Measurements from ENCODE around the gene NKX1-2.
"Not testable (repeated sequence)": the region's sequence is repeated elsewhere in the genome, so short reads cannot be mapped to it uniquely, and the experiment has no call there.

NKX1-2 gene

GRCh38 chr10:124449170-124450011 is 444 bp downstream of the NKX1-2 start:
- DNase-seq, result no peak

- DNase-seq, result no peak
Observed at GRCh38 chr10:124448696-124449169, 1.1 kb downstream of the NKX1-2 start.

GRCh38 chr10:124447751-124448466 is 1.9 kb downstream of the NKX1-2 start:
- no peak for DNase-seq

- DNase-seq, result no peak
Observed at GRCh38 chr10:124446830-124447750, 2.7 kb downstream of the NKX1-2 start.

- not testable (repeated sequence) for DNase-seq
Observed at GRCh38 chr10:124441694-124442093, 8.1 kb downstream of the NKX1-2 start.

GRCh38 chr10:124436191-124436638 is 13.6 kb downstream of the NKX1-2 start:
- no peak for DNase-seq

- not testable (repeated sequence) for DNase-seq
Observed at GRCh38 chr10:124435683-124436082, 14.2 kb downstream of the NKX1-2 start.

GRCh38 chr10:124433461-124433860 is 16.4 kb downstream of the NKX1-2 start:
- DNase-seq, result no peak

GRCh38 chr10:124430077-124430476 is 19.8 kb downstream of the NKX1-2 start:
- DNase-seq, result no peak

- no peak for DNase-seq
Observed at GRCh38 chr10:124429576-124429975, 20.3 kb downstream of the NKX1-2 start.

- DNase-seq, result no peak
Observed at GRCh38 chr10:124428207-124428777, 21.5 kb downstream of the NKX1-2 start.

- no peak for DNase-seq
Observed at GRCh38 chr10:124425227-124425962, 24.4 kb downstream of the NKX1-2 start.

- no peak for DNase-seq
Observed at GRCh38 chr10:124423813-124424212, 26.0 kb downstream of the NKX1-2 start.

GRCh38 chr10:124422742-124423141 is 27.1 kb downstream of the NKX1-2 start:
- DNase-seq, result no peak

GRCh38 chr10:124420254-124420653 is 29.6 kb downstream of the NKX1-2 start:
- DNase-seq, result no peak

GRCh38 chr10:124419635-124420034 is 30.2 kb downstream of the NKX1-2 start:
- no peak for DNase-seq

GRCh38 chr10:124418726-124419501 is 30.9 kb downstream of the NKX1-2 start, which contains the start of gene OAT:
TSS of gene OAT (minus strand) at chr10:124418923. CDS start at chr10:124412171, 6,752 bp downstream.
- DNase-seq, result peak; percentile 95

- peak; percentile 79 for DNase-seq
Observed at GRCh38 chr10:124417895-124418725, 31.7 kb downstream of the NKX1-2 start.

GRCh38 chr10:124416733-124417132 is 33.1 kb downstream of the NKX1-2 start:
- DNase-seq, result no peak

- DNase-seq, result no peak
Observed at GRCh38 chr10:124415210-124415609, 34.6 kb downstream of the NKX1-2 start.

All from left hindlimb (tissue), 1 donor.